ENCODE data around the gene PORCN. TPM values are rescaled to one million over a fixed set of nuclear protein-coding genes. Genes with fewer than 3 reads are reported as not detected.
A peak's percentile ranks its signal among the peaks of the same experiment; 100 is the strongest.
"Not testable (repeated sequence)": the region's sequence is repeated elsewhere in the genome, so short reads cannot be mapped to it uniquely, and the experiment has no call there.

Gene PORCN
- total RNA-seq, 1 donor from 2014 or later: 8.9 TPM

- Histone ChIP-seq H3K36me3 (no peaks in the 10 kb centered on the region), H3K27ac (no peak overlapping the region), H3K27me3 (no peaks in the 10 kb centered on the region), H3K4me3 (no peak overlapping the region), H3K4me1 (no peaks in the 10 kb centered on the region), H3K9me3 (no peaks in the 10 kb centered on the region)
- DNase-seq: no peak
- no peak for ATAC-seq
- intact Hi-C loops (cut with DNase I): no loop called here
- TF ChIP-seq CTCF (IDR thresholded peaks at IDR 0.05): no peak
Measured at GRCh38 chrX:48515842-48516241, 7.0 kb downstream of the PORCN start.

- TF ChIP-seq CTCF (IDR thresholded peaks at IDR 0.05): no peak
- ATAC-seq: no peak
Measured at GRCh38 chrX:48516285-48516684, 7.5 kb downstream of the PORCN start.

DNA sequence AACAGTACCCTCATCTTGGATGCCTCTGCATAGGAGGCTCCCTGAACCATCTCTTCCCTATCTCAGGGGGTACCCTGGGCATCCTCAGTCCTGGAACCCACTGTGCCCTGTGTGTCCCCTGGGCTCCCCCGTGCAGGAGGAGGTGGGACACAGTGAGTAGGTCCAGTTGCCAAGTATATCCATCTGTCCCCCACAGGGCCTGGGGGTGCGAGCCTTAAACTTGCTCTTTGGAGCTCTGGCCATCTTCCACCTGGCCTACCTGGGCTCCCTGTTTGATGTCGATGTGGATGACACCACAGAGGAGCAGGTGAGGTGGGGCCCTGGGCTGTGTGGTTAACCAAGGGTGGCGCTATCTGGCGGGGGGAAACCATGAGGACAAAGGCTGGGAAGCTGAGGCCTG is 8.2 kb downstream of the PORCN start:
- no peaks in the 10 kb centered on the region for H3K36me3 ChIP-seq
- H3K4me1 ChIP-seq: no peaks in the 10 kb centered on the region
- no peaks in the 10 kb centered on the region for H3K9me3 ChIP-seq
- ATAC-seq (no peak), DNase-seq (no peak)
- no peak overlapping the region for H3K27ac ChIP-seq
- no peak for TF ChIP-seq CTCF (IDR thresholded peaks at IDR 0.05)
- intact Hi-C loops (cut with DNase I): no loop called here
- no peaks in the 10 kb centered on the region for H3K27me3 ChIP-seq
- H3K4me3 ChIP-seq: no peak overlapping the region

More at GRCh38 chrX:48516285-48516684, 7.5 kb downstream of the PORCN start:
- Histone ChIP-seq H3K36me3 (no peaks in the 10 kb centered on the region), H3K4me3 (no peak overlapping the region), H3K27me3 (no peaks in the 10 kb centered on the region), H3K9me3 (no peaks in the 10 kb centered on the region), H3K4me1 (no peaks in the 10 kb centered on the region), H3K27ac (no peak overlapping the region)
- DNase-seq: no peak
- intact Hi-C loops (cut with DNase I): no loop called here

DNA sequence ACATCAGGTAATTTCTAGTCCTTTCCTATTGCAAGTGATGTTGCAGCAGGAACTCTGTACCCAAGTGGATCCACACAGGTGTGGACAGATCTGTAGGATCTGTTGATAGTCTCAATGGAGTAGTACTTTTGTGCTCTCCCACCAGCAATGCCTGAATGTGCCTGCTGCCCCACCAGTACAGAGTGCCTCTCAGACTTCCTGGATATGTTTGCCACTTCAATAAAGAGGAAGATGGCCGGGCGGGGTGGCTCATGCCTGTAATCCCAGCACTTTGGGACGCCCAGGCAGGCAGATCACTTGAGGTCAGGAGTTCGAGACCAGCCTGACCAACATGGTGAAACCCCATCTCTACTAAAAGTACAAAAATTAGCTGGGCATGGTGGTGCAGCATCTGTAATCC is 10.7 kb downstream of the PORCN start:
- ATAC-seq; intact Hi-C loops (cut with DNase I); H3K27ac ChIP-seq: not testable (repeated sequence)

DNA sequence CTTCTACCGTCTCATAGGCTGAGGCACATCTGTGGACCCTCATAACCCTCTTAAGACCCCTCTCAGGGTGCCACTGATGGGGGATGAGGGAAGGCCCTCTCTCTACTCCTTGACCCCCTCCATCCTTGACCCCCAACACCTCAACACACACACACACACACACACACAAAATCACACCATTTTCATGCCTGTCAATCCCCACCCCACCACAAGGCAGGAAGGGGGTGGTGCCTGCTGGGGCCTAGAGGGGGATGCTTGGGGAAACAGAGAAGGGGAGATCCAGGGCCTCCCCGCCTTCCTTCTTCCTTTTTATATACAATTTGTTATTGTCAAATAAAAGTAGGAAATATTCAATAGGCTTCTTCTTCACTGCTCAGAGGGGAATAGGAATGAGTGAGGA is 11.7 kb downstream of the PORCN start:
- no peak for DNase-seq
- intact Hi-C loops (cut with DNase I): no loop called here

More for the DNA sequence above, 10.7 kb downstream of the PORCN start:
- H3K27me3 ChIP-seq, H3K9me3 ChIP-seq, H3K4me1 ChIP-seq, DNase-seq, H3K4me3 ChIP-seq, H3K36me3 ChIP-seq: not testable (repeated sequence)

GRCh38 chrX:48520976-48521352 is 12.2 kb downstream of the PORCN start:
- Histone ChIP-seq H3K27ac (peak overlapping the region; percentile 70), H3K9me3 (no peaks in the 10 kb centered on the region), H3K27me3 (no peaks in the 10 kb centered on the region), H3K4me1 (no peaks in the 10 kb centered on the region), H3K4me3 (peak overlapping the region; percentile 56), H3K36me3 (no peaks in the 10 kb centered on the region)
- intact Hi-C loops (cut with DNase I): no loop called here
- DNase-seq (no peak), ATAC-seq (no peak)
- no peak for TF ChIP-seq CTCF (IDR thresholded peaks at IDR 0.05)

More for the DNA sequence above, 11.7 kb downstream of the PORCN start:
- ATAC-seq: no peak
- Histone ChIP-seq H3K27ac (no peak overlapping the region), H3K36me3 (no peaks in the 10 kb centered on the region), H3K9me3 (no peaks in the 10 kb centered on the region), H3K4me1 (no peaks in the 10 kb centered on the region), H3K27me3 (no peaks in the 10 kb centered on the region), H3K4me3 (no peak overlapping the region)
- no peak for TF ChIP-seq CTCF (IDR thresholded peaks at IDR 0.05)
